H9 (cell line): Measurements from ENCODE around the gene F10. TPM values are rescaled to one million over a fixed set of nuclear protein-coding genes. Genes with fewer than 3 reads are reported as not detected.

Source experiments
- DNase-seq: peaks from one replicate; pipeline ENCODE4 v3.0.0-alpha.2; 2017
- H2AFZ ChIP-seq: one replicate; pipeline ENCODE4 v1.6.1; 2013; ENCODE audit warnings: mild to moderate bottlenecking, low read length, control low read depth, moderate library complexity
- H2AK5ac ChIP-seq: 2 replicates; pipeline ENCODE4 v1.6.1; 2013; ENCODE audit warnings: low read length, control low read depth, mixed read lengths; ENCODE audit not compliant: insufficient read length
- H2BK120ac ChIP-seq: one replicate; pipeline ENCODE4 v1.6.1; 2013; ENCODE audit warnings: low read depth, mild to moderate bottlenecking, low read length, control low read depth, inconsistent platforms; ENCODE audit not compliant: poor library complexity, severe bottlenecking
- H2BK12ac ChIP-seq: 2 replicates; pipeline ENCODE4 v1.6.1; 2013; ENCODE audit warnings: low read length, control low read depth, mixed read lengths, low read depth; ENCODE audit not compliant: insufficient read length
- H2BK15ac ChIP-seq: 2 replicates; pipeline ENCODE4 v1.6.1; 2013; ENCODE audit warnings: low read depth, low read length, control low read depth
- H2BK20ac ChIP-seq: one replicate; pipeline ENCODE4 v1.6.1; 2013; ENCODE audit warnings: low read depth, mild to moderate bottlenecking, low read length, control low read depth, inconsistent platforms; ENCODE audit not compliant: poor library complexity, severe bottlenecking
- H2BK5ac ChIP-seq: 2 replicates; pipeline ENCODE4 v1.6.1; 2013; ENCODE audit warnings: low read length, control low read depth, mixed read lengths; ENCODE audit not compliant: insufficient read length
- H3K14ac ChIP-seq: 2 replicates; pipeline ENCODE4 v1.6.1; 2013; ENCODE audit warnings: low read length, control low read depth; ENCODE audit not compliant: insufficient read depth
- H3K18ac ChIP-seq: 2 replicates; pipeline ENCODE4 v1.6.1; 2013; ENCODE audit warnings: low read depth, mild to moderate bottlenecking, mixed read lengths, low read length, control low read depth; ENCODE audit not compliant: insufficient read length
- H3K23ac ChIP-seq: 2 replicates; pipeline ENCODE4 v1.6.1; 2013; ENCODE audit warnings: low read length, control low read depth, mixed read lengths, low read depth; ENCODE audit not compliant: insufficient read length
- H3K23me2 ChIP-seq: 2 replicates; pipeline ENCODE4 v1.6.1; 2013; ENCODE audit warnings: low read depth, mild to moderate bottlenecking, mixed read lengths, low read length, control low read depth; ENCODE audit not compliant: insufficient read length, poor library complexity, severe bottlenecking
- H3K27ac ChIP-seq: 2 replicates; pipeline ENCODE4 v1.5.1; 2013; ENCODE audit warnings: low read length, control low read depth, mixed read lengths, low read depth; ENCODE audit not compliant: insufficient read length
- H3K27me3 ChIP-seq: 2 replicates; pipeline ENCODE4 v1.6.1; 2013; ENCODE audit warnings: low read length, control low read depth, inconsistent platforms; ENCODE audit not compliant: insufficient read depth
- H3K4ac ChIP-seq: 2 replicates; pipeline ENCODE4 v1.6.1; 2013; ENCODE audit warnings: low read depth, mild to moderate bottlenecking, control low read depth, inconsistent platforms, low read length, moderate library complexity
- H3K4me1 ChIP-seq: 2 replicates; pipeline ENCODE4 v1.6.1; 2013; ENCODE audit warnings: low read length, control low read depth, inconsistent platforms; ENCODE audit not compliant: insufficient read depth
- H3K4me2 ChIP-seq: 2 replicates; pipeline ENCODE4 v1.6.1; 2013; ENCODE audit warnings: low read length, control low read depth, mixed read lengths; ENCODE audit not compliant: insufficient read length, insufficient read depth
- H3K56ac ChIP-seq: 2 replicates; pipeline ENCODE4 v1.6.1; 2013; ENCODE audit warnings: low read depth, mild to moderate bottlenecking, mixed read lengths, low read length, control low read depth; ENCODE audit not compliant: insufficient read length
- H3K79me1 ChIP-seq: 2 replicates; pipeline ENCODE4 v1.6.1; 2013; ENCODE audit warnings: low read depth, mild to moderate bottlenecking, moderate library complexity, low read length, control low read depth, inconsistent platforms; ENCODE audit not compliant: insufficient read depth, poor library complexity, severe bottlenecking
- H3K79me2 ChIP-seq: 2 replicates; pipeline ENCODE4 v1.6.1; 2013; ENCODE audit warnings: low read length, control low read depth, inconsistent platforms; ENCODE audit not compliant: insufficient read depth
- H3K9ac ChIP-seq: 2 replicates; pipeline ENCODE4 v1.6.1; 2013; ENCODE audit warnings: low read length, control low read depth, mixed read lengths; ENCODE audit not compliant: insufficient read length; ENCODE audit errors: extremely low read depth
- H3K9me3 ChIP-seq: one replicate; pipeline ENCODE4 v1.6.1; 2013; ENCODE audit warnings: low read depth, low read length, inconsistent platforms; ENCODE audit not compliant: control insufficient read depth
- H3T11ph ChIP-seq: one replicate; pipeline ENCODE4 v1.6.1; 2013; ENCODE audit warnings: mild to moderate bottlenecking, low read length, control low read depth, inconsistent platforms
- H4K20me1 ChIP-seq: one replicate; pipeline ENCODE4 v1.6.1; 2013; ENCODE audit not compliant: control insufficient read depth, insufficient read length, insufficient read depth
- H4K5ac ChIP-seq: 2 replicates; pipeline ENCODE4 v1.6.1; 2013; ENCODE audit warnings: low read depth, mild to moderate bottlenecking, mixed read lengths, low read length, control low read depth; ENCODE audit not compliant: insufficient read length
- H4K8ac ChIP-seq: replicated peaks from 2 replicates; pipeline ENCODE4 v1.6.1; 2013; ENCODE audit warnings: low read length, control low read depth, mixed read lengths, low read depth; ENCODE audit not compliant: insufficient read length
- H4K91ac ChIP-seq: 2 replicates; pipeline ENCODE4 v1.6.1; 2013; ENCODE audit warnings: low read depth, mild to moderate bottlenecking, moderate library complexity, mixed read lengths, low read length, control low read depth; ENCODE audit not compliant: insufficient read length
- H3K27ac Mint-ChIP-seq, 3 experiments: 2 replicates in 2 of 3; 3 replicates in 1 of 3; pipeline ENCODE4 v1.8.0; 2020 to 2021; ENCODE audit warnings: mixed read lengths in 3 of 3, mild to moderate bottlenecking in 1 of 3, moderate library complexity in 1 of 3
- H3K27me3 Mint-ChIP-seq: 2 replicates; pipeline ENCODE4 v1.8.0; 2021; ENCODE audit warnings: low read depth, mild to moderate bottlenecking, moderate library complexity, mixed read lengths
- H3K36me3 Mint-ChIP-seq, 3 experiments: 2 replicates in 2 of 3; 3 replicates in 1 of 3; pipeline ENCODE4 v1.8.0; 2020 to 2021; ENCODE audit warnings: low read depth in 3 of 3, mixed read lengths in 3 of 3; ENCODE audit not compliant: insufficient read depth in 1 of 3
- H3K4me1 Mint-ChIP-seq, 2 experiments: 2 replicates each; pipeline ENCODE4 v1.8.0; 2020; ENCODE audit warnings: mixed read lengths in 2 of 2
- H3K4me3 Mint-ChIP-seq, 2 experiments: 2 replicates in 1 of 2; 3 replicates in 1 of 2; pipeline ENCODE4 v1.8.0; 2020 to 2021; ENCODE audit warnings: mild to moderate bottlenecking in 2 of 2, mixed read lengths in 2 of 2, moderate library complexity in 1 of 2
- H3K9me3 Mint-ChIP-seq, 2 experiments: 2 replicates in 1 of 2; 3 replicates in 1 of 2; pipeline ENCODE4 v1.8.0; 2020; ENCODE audit warnings: mild to moderate bottlenecking in 2 of 2, mixed read lengths in 2 of 2, moderate library complexity in 1 of 2
- WGBS: extraction: QIAGEN DNeasy Blood & Tissue Kit; methylation state at CpG from one replicate; pipeline ENCODE4 v1.1.7; 2013; ENCODE audit warnings: missing lambda C conversion rate, low lambda C conversion rate, mixed read lengths; ENCODE audit not compliant: insufficient read length; ENCODE audit errors: extremely low coverage; 5-methylcytosine and 5-hydroxymethylcytosine counted together
- total RNA-seq: library from RNA; stranded (reverse); gene quantifications from 2 replicates; pipeline ENCODE4 v1.2.1, GENCODE V29; 2021
- TF ChIP-seq, protein P1 (sequence below): fragments of 200-600 bp; sonication (generic); conservative IDR thresholded peaks from 3 replicates; pipeline ENCODE4 v1.8.0; 2021; ENCODE audit warnings: antibody characterized with exemption, mild to moderate bottlenecking

Gene F10
- total RNA-seq, 1 experiment from 2014 or later = 1.7 TPM

DNA sequence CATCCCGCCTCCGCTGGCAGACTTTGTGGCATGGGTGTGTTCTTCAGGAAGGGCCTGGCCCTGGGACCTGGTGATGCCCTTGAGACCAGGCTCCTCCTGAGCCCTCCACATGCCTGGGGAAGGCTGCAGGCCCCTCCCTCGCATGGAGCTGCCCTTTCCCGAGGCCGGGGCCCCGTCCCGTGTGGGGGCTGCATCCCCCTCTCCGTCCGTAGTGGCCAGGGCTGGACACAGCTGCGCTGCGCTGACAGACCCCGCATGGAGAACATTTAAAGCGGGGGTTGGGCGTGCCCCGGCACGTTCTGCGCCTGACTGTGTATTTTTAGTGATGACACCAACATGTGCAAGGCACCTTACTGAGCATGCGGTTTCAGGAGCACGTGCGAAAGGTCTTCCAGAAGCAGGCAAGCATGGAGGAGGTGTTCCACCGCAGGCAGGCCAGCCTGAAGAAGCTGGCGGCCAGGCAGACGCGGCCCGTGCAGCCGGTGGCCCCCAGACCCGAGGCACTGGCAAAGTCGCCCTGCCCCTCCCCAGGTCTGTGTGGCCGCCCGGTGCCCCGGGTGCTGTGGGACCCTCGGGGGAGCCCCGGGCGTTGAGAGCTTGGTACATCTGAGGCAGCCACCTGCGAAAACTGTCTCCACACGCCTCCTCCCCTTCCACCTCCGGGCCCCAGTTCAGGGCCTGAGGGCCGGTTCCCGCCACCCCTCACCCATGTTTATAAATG, 45.8 kb upstream of the F10 start:
- DNase-seq = no peak
- no peak overlapping the region for H2BK5ac ChIP-seq
- TF ChIP-seq, protein P1, sequence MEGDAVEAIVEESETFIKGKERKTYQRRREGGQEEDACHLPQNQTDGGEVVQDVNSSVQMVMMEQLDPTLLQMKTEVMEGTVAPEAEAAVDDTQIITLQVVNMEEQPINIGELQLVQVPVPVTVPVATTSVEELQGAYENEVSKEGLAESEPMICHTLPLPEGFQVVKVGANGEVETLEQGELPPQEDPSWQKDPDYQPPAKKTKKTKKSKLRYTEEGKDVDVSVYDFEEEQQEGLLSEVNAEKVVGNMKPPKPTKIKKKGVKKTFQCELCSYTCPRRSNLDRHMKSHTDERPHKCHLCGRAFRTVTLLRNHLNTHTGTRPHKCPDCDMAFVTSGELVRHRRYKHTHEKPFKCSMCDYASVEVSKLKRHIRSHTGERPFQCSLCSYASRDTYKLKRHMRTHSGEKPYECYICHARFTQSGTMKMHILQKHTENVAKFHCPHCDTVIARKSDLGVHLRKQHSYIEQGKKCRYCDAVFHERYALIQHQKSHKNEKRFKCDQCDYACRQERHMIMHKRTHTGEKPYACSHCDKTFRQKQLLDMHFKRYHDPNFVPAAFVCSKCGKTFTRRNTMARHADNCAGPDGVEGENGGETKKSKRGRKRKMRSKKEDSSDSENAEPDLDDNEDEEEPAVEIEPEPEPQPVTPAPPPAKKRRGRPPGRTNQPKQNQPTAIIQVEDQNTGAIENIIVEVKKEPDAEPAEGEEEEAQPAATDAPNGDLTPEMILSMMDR = no peak

More for the DNA sequence above, 45.8 kb upstream of the F10 start:
- no peak overlapping the region; the same call in 1 of the 2 replicates for H3K14ac ChIP-seq
- H3K23ac ChIP-seq = no peak overlapping the region
- no peak overlapping the region for H2BK120ac ChIP-seq
- peak overlapping the region in 2 of 3 experiments; percentile 30 to 90; a peak in 1 of 7 replicates for H3K27ac Mint-ChIP-seq
- H3K4me1 Mint-ChIP-seq = no peaks in the 10 kb centered on the region
- H3K23me2 ChIP-seq = no peaks in the 10 kb centered on the region
- H3K79me1 ChIP-seq = no peaks in the 10 kb centered on the region
- WGBS = no CpG with 5 or more reads among the region's 39 CpGs
- H3K56ac ChIP-seq = no peak overlapping the region
- H2BK12ac ChIP-seq = no peak overlapping the region
- no peak overlapping the region for H3K4ac ChIP-seq
- no peak overlapping the region for H2AK5ac ChIP-seq
- H3K36me3 Mint-ChIP-seq = peaks cover 10 to 15% (median 13%) of the 10 kb centered on the region in 3 experiments; a peak in 5 of 7 replicates
- H3K27me3 ChIP-seq = no peaks in the 10 kb centered on the region
- H2AFZ ChIP-seq = no peak overlapping the region
- peaks cover 0 to 4% of the 10 kb centered on the region in 2 experiments; a peak in 2 of 5 replicates for H3K9me3 Mint-ChIP-seq
- no peaks in the 10 kb centered on the region for H3K9me3 ChIP-seq
- no peaks in the 10 kb centered on the region for H3K27me3 Mint-ChIP-seq
- no peak overlapping the region for H2BK20ac ChIP-seq
- H3K9ac ChIP-seq = no peak overlapping the region
- no peak overlapping the region for H3K18ac ChIP-seq
- no peak overlapping the region for H4K5ac ChIP-seq
- H3K4me3 Mint-ChIP-seq = no peak overlapping the region
- H2BK15ac ChIP-seq = no peak overlapping the region
- H3K27ac ChIP-seq = no peak overlapping the region
- no peaks in the 10 kb centered on the region for H3K4me1 ChIP-seq
- H3T11ph ChIP-seq = no peak overlapping the region
- no peaks in the 10 kb centered on the region for H3K79me2 ChIP-seq
- no peak overlapping the region for H4K8ac ChIP-seq
- H4K20me1 ChIP-seq = no peaks in the 10 kb centered on the region
- H3K4me2 ChIP-seq = no peak overlapping the region
- no peak overlapping the region for H4K91ac ChIP-seq
